ENCODE results near the gene SUSD1.

SUSD1 gene

GRCh38 chr9:112025850-112026249, 149.2 kb downstream of the SUSD1 start:
- no peak overlapping the region for H3K4me3 ChIP-seq (ENCODE audit: control insufficient read depth, low read depth, low read length)
- no peak for TF ChIP-seq CTCF (IDR thresholded peaks at IDR 0.05; ENCODE audit: control insufficient read depth, insufficient read depth, low read depth, low read length, missing control alignments)
- DNase-seq (ENCODE audit: low read depth): no peak

DNA sequence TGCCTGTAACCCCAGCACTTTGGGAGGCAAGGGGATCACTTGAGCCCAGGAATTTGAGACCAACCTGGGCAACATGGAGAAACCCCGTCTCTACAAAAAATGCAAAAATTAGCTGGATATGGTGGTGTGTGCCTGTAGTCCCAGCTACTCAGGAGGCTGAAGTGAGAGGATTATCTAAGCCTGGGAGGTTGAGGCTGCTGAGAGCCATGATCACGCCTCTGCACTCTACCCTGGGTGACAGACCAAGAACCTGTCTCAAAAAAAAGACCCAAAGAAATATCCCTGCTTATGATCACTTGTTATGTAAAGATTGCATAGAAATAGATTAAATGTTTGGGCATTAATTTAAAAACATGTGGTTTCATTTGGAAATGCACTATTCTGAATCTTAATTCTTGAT, 153.4 kb downstream of the SUSD1 start:
- H3K4me3 ChIP-seq (ENCODE audit: control insufficient read depth, low read depth, low read length): no peak overlapping the region
- DNase-seq (ENCODE audit: low read depth): no peak
- TF ChIP-seq CTCF (IDR thresholded peaks at IDR 0.05; ENCODE audit: control insufficient read depth, insufficient read depth, low read depth, low read length, missing control alignments): no peak

DNA sequence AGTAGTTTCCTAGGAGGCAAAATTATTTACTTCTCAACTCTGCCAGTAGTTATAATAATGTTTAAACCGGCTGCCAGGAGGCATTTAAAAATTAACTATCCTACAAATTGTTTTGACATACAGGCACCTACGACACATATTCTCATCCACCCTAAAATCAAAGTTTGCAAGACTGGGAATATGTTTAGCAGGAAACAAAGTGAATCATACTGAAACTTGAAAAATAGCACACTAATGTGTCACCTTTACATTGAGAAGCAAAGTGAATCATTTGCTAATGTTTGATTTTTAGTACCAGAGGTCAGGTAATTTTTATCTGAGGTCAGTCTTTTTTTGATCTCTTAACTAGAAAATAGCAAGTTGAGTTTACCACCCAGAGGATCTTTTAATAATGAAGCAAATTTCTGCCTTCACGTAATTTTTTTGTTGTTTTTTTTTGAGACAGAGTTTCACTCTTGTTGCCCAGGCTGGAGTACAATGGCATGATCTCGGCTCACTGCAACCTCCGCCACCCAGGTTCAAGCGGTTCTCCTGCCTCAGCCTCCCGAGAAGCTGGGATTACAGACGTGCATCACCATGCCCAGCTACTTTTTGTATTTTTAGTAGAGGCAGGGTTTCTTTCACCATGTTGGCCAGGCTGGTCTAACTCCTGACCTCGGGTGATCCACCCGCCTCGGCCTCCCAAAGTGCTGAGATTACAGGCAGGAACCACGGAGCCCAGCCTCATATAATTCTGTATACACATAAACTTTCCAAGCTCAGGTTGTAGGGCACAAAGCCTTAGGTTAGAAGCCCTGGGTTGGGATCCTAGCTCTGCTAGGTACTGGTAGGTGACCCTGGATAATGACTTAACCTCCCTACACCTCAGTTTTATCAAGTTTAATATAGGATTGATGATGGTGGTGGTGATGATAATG, 154.2 kb downstream of the SUSD1 start:
- no peak for TF ChIP-seq CTCF (IDR thresholded peaks at IDR 0.05; ENCODE audit: control insufficient read depth, insufficient read depth, low read depth, low read length, missing control alignments)
- H3K4me3 ChIP-seq (ENCODE audit: control insufficient read depth, low read depth, low read length): no peak overlapping the region
- no peak for DNase-seq (ENCODE audit: low read depth)

GRCh38 chr9:112017878-112018277, 157.2 kb downstream of the SUSD1 start:
- H3K4me3 ChIP-seq (ENCODE audit: control insufficient read depth, low read depth, low read length): no peak overlapping the region
- TF ChIP-seq CTCF (IDR thresholded peaks at IDR 0.05; ENCODE audit: control insufficient read depth, insufficient read depth, low read depth, low read length, missing control alignments): no peak
- no peak for DNase-seq (ENCODE audit: low read depth)

DNA sequence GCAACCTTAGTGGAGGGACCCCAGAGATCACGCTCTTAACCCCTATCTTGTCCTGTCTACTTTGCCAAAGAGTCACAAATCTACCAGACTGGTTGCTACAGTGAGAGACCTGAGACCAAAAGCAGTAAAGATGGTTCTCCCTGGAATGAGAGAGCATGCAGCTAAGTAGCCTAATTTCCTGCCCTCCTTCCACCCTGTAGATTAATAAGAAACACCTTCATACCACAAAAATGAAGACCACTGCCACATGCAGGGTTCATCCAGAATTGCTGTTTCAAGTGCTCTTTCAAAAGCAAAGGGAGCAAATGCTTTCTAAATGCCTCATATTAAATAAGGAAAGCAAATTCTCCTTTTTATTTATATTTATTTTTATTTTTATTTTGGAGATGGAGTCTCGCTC, 159.4 kb downstream of the SUSD1 start:
- DNase-seq (ENCODE audit: low read depth): no peak
- H3K4me3 ChIP-seq (ENCODE audit: control insufficient read depth, low read depth, low read length): no peak overlapping the region
- no peak for TF ChIP-seq CTCF (IDR thresholded peaks at IDR 0.05; ENCODE audit: control insufficient read depth, insufficient read depth, low read depth, low read length, missing control alignments)

GRCh38 chr9:112015149-112015548, 159.9 kb downstream of the SUSD1 start:
- TF ChIP-seq CTCF (IDR thresholded peaks at IDR 0.05; ENCODE audit: control insufficient read depth, insufficient read depth, low read depth, low read length, missing control alignments): no peak
- no peak for DNase-seq (ENCODE audit: low read depth)

More at GRCh38 chr9:112015149-112015548, 159.9 kb downstream of the SUSD1 start:
- H3K4me3 ChIP-seq (ENCODE audit: control insufficient read depth, low read depth, low read length): no peak overlapping the region
